ENCODE results near the gene CFAP100. TPM values are rescaled to one million over a fixed set of nuclear protein-coding genes. Genes with fewer than 3 reads are reported as not detected.

Gene CFAP100
- total RNA-seq, 1 experiment from 2014 or later, result not detected

GRCh38 chr3:126463521-126463920, 68.8 kb downstream of the CFAP100 start:
- no peaks in the 10 kb centered on the region for H3F3A ChIP-seq (ENCODE audit: low read length, unreplicated experiment)
- no peaks in the 10 kb centered on the region for H4K20me1 ChIP-seq (ENCODE audit: low read length)
- H3K9me2 ChIP-seq (replicated peaks; ENCODE audit: low read length), result no peaks in the 10 kb centered on the region
- peaks cover 17% of the 10 kb centered on the region for H3K36me3 ChIP-seq (ENCODE audit: low read depth, low read length)
- H3K27me3 ChIP-seq (ENCODE audit: low read length), result no peaks in the 10 kb centered on the region
- H3K9me3 ChIP-seq (ENCODE audit: low read length), result no peaks in the 10 kb centered on the region
- BruUV-seq (replicated peaks), result no TSS peak
- intact Hi-C loops (cut with micrococcal nuclease), result no loop called here
- no peak overlapping the region for H2AFZ ChIP-seq (ENCODE audit: low read length)
- POLR2A ChIA-PET (ENCODE audit: unreplicated experiment), result no interaction called here
- H3K27ac ChIP-seq (ENCODE audit: low read length), result no peak overlapping the region
- TF ChIP-seq EZH2 (IDR thresholded peaks at IDR 0.05; ENCODE audit: low read length, unreplicated experiment), result no peak
- no peak for TF ChIP-seq EZH2phosphoT487 (IDR thresholded peaks at IDR 0.05; ENCODE audit: borderline replicate concordance, low read length)
- TF ChIP-seq CTCF (conservative IDR thresholded peaks at IDR 0.05; ENCODE audit: low read depth, low read length), result no peak
- CTCF ChIA-PET, result no interaction called here
- peaks cover 6% of the 10 kb centered on the region; the same call in 1 of the 2 replicates for H3K79me2 ChIP-seq (ENCODE audit: low read length)
- DNase-seq (no peak), ATAC-seq (no peak)
- H3K4me3 ChIP-seq (ENCODE audit: low read length), result no peak overlapping the region
- no peak overlapping the region for H3K9ac ChIP-seq (ENCODE audit: low read length)
- H3K4me1 ChIP-seq (ENCODE audit: insufficient read depth, low read length), result no peaks in the 10 kb centered on the region
- H3K4me2 ChIP-seq (ENCODE audit: low read length), result no peak overlapping the region

GRCh38 chr3:126464093-126464492, 69.4 kb downstream of the CFAP100 start:
- H3K9ac ChIP-seq (ENCODE audit: low read length), result no peak overlapping the region
- H4K20me1 ChIP-seq (ENCODE audit: low read length), result no peaks in the 10 kb centered on the region
- H3K27me3 ChIP-seq (ENCODE audit: low read length), result no peaks in the 10 kb centered on the region
- no peak overlapping the region for H3K27ac ChIP-seq (ENCODE audit: low read length)
- H3K9me3 ChIP-seq (ENCODE audit: low read length), result no peaks in the 10 kb centered on the region
- no peak for TF ChIP-seq EZH2phosphoT487 (IDR thresholded peaks at IDR 0.05; ENCODE audit: borderline replicate concordance, low read length)
- TF ChIP-seq CTCF (conservative IDR thresholded peaks at IDR 0.05; ENCODE audit: low read depth, low read length), result no peak
- TF ChIP-seq EZH2 (IDR thresholded peaks at IDR 0.05; ENCODE audit: low read length, unreplicated experiment), result no peak
- H3K9me2 ChIP-seq (replicated peaks; ENCODE audit: low read length), result no peaks in the 10 kb centered on the region
- no peak overlapping the region for H2AFZ ChIP-seq (ENCODE audit: low read length)
- peaks cover 11% of the 10 kb centered on the region for H3K79me2 ChIP-seq (ENCODE audit: low read length)
- ChIA-PET CTCF (no interaction called here), POLR2A (ENCODE audit: unreplicated experiment) (no interaction called here)
- no peaks in the 10 kb centered on the region for H3F3A ChIP-seq (ENCODE audit: low read length, unreplicated experiment)
- H3K4me3 ChIP-seq (ENCODE audit: low read length), result no peak overlapping the region
- DNase-seq, result no peak
- BruUV-seq (replicated peaks), result no TSS peak
- peaks cover 15% of the 10 kb centered on the region for H3K36me3 ChIP-seq (ENCODE audit: low read depth, low read length)
- ATAC-seq, result no peak
- H3K4me2 ChIP-seq (ENCODE audit: low read length), result no peak overlapping the region
- intact Hi-C loops (cut with micrococcal nuclease), result no loop called here
- no peaks in the 10 kb centered on the region for H3K4me1 ChIP-seq (ENCODE audit: insufficient read depth, low read length)

GRCh38 chr3:126464494-126464893, 69.8 kb downstream of the CFAP100 start:
- Histone ChIP-seq H4K20me1 (ENCODE audit: low read length) (no peaks in the 10 kb centered on the region), H3K9me2 (replicated peaks; ENCODE audit: low read length) (no peaks in the 10 kb centered on the region), H3K36me3 (ENCODE audit: low read depth, low read length) (peaks cover 12% of the 10 kb centered on the region), H3K4me3 (ENCODE audit: low read length) (no peak overlapping the region), H3K79me2 (ENCODE audit: low read length) (peaks cover 14% of the 10 kb centered on the region), H3K4me1 (ENCODE audit: insufficient read depth, low read length) (no peaks in the 10 kb centered on the region), H3K9ac (ENCODE audit: low read length) (no peak overlapping the region), H3F3A (ENCODE audit: low read length, unreplicated experiment) (no peaks in the 10 kb centered on the region), H2AFZ (ENCODE audit: low read length) (no peak overlapping the region), H3K9me3 (ENCODE audit: low read length) (no peaks in the 10 kb centered on the region), H3K27me3 (ENCODE audit: low read length) (no peaks in the 10 kb centered on the region), H3K4me2 (ENCODE audit: low read length) (no peak overlapping the region), H3K27ac (ENCODE audit: low read length) (no peak overlapping the region)
- POLR2A ChIA-PET (ENCODE audit: unreplicated experiment), result interaction anchor here (0.6 kb wide), 1 partner anchor 161 kb away, joined by 10 read pairs; no protein-coding TSS in a partner anchor
- BruUV-seq (replicated peaks), result no TSS peak
- ATAC-seq (no peak), DNase-seq (no peak)
- intact Hi-C loops (cut with micrococcal nuclease), result no loop called here
- CTCF ChIA-PET, result no interaction called here
- TF ChIP-seq EZH2 (IDR thresholded peaks at IDR 0.05; ENCODE audit: low read length, unreplicated experiment), result no peak
- TF ChIP-seq CTCF (conservative IDR thresholded peaks at IDR 0.05; ENCODE audit: low read depth, low read length), result no peak
- TF ChIP-seq EZH2phosphoT487 (IDR thresholded peaks at IDR 0.05; ENCODE audit: borderline replicate concordance, low read length), result no peak

All from PC-3 (cell line).